ENCODE results near the gene LCN2.

The LCN2 gene

GRCh38 chr9:128188209-128188608 is 39.0 kb downstream of the LCN2 start:
- TF ChIP-seq, protein P1, sequence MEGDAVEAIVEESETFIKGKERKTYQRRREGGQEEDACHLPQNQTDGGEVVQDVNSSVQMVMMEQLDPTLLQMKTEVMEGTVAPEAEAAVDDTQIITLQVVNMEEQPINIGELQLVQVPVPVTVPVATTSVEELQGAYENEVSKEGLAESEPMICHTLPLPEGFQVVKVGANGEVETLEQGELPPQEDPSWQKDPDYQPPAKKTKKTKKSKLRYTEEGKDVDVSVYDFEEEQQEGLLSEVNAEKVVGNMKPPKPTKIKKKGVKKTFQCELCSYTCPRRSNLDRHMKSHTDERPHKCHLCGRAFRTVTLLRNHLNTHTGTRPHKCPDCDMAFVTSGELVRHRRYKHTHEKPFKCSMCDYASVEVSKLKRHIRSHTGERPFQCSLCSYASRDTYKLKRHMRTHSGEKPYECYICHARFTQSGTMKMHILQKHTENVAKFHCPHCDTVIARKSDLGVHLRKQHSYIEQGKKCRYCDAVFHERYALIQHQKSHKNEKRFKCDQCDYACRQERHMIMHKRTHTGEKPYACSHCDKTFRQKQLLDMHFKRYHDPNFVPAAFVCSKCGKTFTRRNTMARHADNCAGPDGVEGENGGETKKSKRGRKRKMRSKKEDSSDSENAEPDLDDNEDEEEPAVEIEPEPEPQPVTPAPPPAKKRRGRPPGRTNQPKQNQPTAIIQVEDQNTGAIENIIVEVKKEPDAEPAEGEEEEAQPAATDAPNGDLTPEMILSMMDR (IDR thresholded peaks at IDR 0.05; ENCODE audit: borderline replicate concordance, insufficient read depth, low read depth, low read length), result no peak
- no peak overlapping the region for H3K4me3 ChIP-seq (ENCODE audit: low read depth, low read length)

- TF ChIP-seq, protein P1 (IDR thresholded peaks at IDR 0.05; ENCODE audit: borderline replicate concordance, insufficient read depth, low read depth, low read length), result no peak
- no peak overlapping the region for H3K4me3 ChIP-seq (ENCODE audit: low read depth, low read length)
These were observed 40.8 kb downstream of the LCN2 start for GRCh38 chr9:128190013-128190412.

GRCh38 chr9:128190516-128191405 is 41.5 kb downstream of the LCN2 start:
- TF ChIP-seq, protein P1 (IDR thresholded peaks at IDR 0.05; ENCODE audit: borderline replicate concordance, insufficient read depth, low read depth, low read length), result no peak
- peak overlapping the region; percentile 90 for H3K4me3 ChIP-seq (ENCODE audit: low read depth, low read length)

DNA sequence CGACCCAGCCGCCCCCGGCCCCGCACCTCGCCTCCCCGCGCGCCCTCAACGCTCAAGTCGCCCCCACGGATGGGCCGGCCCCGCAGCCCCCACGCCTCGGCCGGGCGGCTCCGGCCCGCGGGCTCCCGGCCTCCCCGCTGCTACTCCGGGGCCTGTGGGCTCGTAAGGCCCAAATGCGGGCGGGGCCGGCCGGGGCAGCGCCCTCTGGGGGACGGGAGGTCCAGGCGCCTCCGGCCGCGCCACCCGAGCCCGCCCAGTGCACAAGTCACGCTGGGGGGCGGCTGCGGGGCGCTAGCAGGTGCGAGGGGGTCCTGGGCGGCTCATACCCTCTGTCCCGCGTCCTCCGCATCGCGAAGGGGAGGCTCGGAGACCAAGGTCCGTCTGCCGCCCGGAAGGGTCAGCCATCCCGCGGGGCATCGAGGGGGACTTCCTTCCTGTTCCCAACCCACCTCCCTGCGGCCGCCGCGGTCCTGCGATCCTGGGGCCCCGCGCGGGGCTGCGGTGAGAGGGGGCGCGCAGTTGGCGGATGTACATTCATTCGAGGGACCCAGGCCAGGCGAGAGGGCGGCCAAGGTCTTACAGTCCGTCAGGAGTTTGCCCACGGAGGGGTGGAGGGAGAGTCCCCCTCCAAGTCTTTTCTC is 42.3 kb downstream of the LCN2 start, which contains the start of gene CIZ1:
Gene CIZ1, minus strand, starts transcription at position 167 of the 641 bp plus-strand sequence. CDS start 715 bp downstream, outside the sequence.
- peak within 1 kb of the TSS; percentile 90 for H3K4me3 ChIP-seq (ENCODE audit: low read depth, low read length)
- TF ChIP-seq, protein P1 (IDR thresholded peaks at IDR 0.05; ENCODE audit: borderline replicate concordance, insufficient read depth, low read depth, low read length), result peak; percentile 90

DNA sequence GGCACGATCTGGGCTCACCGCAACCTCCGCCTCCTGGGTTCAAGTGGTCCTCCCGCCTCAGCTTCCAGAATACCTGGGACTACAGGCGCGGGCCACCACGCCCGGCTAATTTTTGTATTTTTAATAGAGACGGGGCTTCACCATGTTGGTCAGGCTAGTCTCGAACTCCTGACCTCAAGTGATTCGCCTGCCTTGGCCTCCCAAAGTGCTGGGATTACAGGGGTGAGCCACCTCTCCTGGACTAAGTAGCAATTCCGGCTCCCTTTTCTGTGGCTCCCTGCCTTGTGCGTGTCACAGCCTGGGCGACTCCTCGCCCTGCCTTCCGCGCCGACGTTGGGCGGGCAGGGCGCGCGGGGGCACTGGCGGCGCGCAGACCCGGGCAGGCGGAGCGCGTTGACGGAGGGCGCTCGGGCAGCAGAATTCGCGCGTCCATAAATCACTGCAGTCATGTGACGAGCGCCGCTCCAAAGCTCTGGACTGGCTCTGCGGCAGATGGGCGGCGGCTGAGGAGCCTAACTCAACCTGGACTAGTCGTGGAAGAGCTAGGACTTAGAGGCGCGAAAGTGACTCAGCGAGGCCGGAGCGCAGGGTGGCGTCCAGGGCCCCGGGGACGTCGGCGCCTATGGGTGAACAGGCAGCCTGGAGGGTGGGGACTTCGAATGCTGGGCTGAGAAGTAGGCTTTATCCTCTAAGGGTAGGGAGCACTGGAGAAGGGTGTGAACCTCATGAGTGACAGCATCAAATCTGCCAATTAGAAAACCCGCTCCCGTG is 43.5 kb downstream of the LCN2 start:
- no peak overlapping the region for H3K4me3 ChIP-seq (ENCODE audit: low read depth, low read length)
- TF ChIP-seq, protein P1 (IDR thresholded peaks at IDR 0.05; ENCODE audit: borderline replicate concordance, insufficient read depth, low read depth, low read length), result peak; percentile 44; the same call in 1 of the 2 replicates

DNA sequence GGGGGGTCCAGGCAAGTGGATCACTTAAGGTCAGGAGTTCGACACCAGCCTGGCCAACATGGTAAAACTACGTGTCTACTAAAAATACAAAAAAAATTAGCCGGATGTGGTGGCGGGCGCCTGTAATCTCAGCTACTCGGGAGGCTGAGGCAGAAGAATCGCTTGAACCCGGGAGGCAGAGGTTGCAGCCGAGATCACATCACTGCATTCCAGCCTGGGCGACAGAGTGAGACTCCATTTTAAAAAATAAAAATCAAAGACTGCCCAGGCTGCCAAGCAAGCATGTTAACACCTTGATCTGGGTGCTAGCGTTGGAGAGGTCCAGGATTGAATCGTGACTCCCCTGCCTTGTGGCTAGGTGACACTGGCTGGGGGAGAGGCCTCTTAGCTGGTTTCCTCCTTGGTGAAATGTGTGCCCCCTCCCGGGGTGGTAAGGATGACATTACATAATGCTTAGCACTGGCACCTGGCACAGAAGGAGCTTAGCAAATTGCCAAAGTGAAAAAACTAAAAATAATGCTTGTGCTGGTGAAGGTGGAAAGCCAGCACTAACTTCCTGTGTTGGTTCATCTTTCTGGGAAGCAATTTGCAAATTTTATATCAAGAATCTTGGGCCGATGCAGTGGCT is 44.3 kb downstream of the LCN2 start:
- TF ChIP-seq, protein P1 (IDR thresholded peaks at IDR 0.05; ENCODE audit: borderline replicate concordance, insufficient read depth, low read depth, low read length), result no peak
- no peak overlapping the region for H3K4me3 ChIP-seq (ENCODE audit: low read depth, low read length)
